ENCODE measurements around the gene CFAP221. TPM values are rescaled to one million over a fixed set of nuclear protein-coding genes. Genes with fewer than 3 reads are reported as not detected.

Gene CFAP221
- polyA plus RNA-seq, 1 donor (not counting 4 experiments of a cell fraction or from before 2014, with no cell fraction given), result not detected

- Histone ChIP-seq H3K27ac (ENCODE audit: control insufficient read depth, insufficient read depth, low read length) (no peak overlapping the region), H3K4me2 (ENCODE audit: control insufficient read depth, extremely low read depth, insufficient read depth, low read depth, low read length) (no peak overlapping the region), H3K36me3 (ENCODE audit: control insufficient read depth in 2 of 2, extremely low read depth in 1 of 2, insufficient read depth in 2 of 2, low read length in 2 of 2) (no peaks in the 10 kb centered on the region), H3K9me3 (ENCODE audit: control insufficient read depth, low read depth, low read length) (no peaks in the 10 kb centered on the region), H3K9ac (ENCODE audit: control insufficient read depth, extremely low read depth, insufficient read depth, low read length) (no peak overlapping the region), H3K9me1 (ENCODE audit: control insufficient read depth, extremely low read depth, insufficient read depth, low read length) (no peaks in the 10 kb centered on the region), H3K4me1 (ENCODE audit: control insufficient read depth, extremely low read depth, insufficient read depth, low read length) (no peaks in the 10 kb centered on the region), H3K4me3 (ENCODE audit: control insufficient read depth in 2 of 3, extremely low read depth in 1 of 3, insufficient read depth in 2 of 3, low read depth in 1 of 3, low read length in 3 of 3) (no peak overlapping the region), H3K27me3 (ENCODE audit: control insufficient read depth, extremely low read depth, insufficient read depth, low read length) (no peaks in the 10 kb centered on the region), H3K79me2 (ENCODE audit: control insufficient read depth, insufficient read depth, low read length) (no peaks in the 10 kb centered on the region), H4K20me1 (ENCODE audit: control insufficient read depth, extremely low read depth, insufficient read depth, low read length) (no peaks in the 10 kb centered on the region), H2AFZ (ENCODE audit: control insufficient read depth, low read length) (no peak overlapping the region)
- FAIRE-seq, result no peak
- dilution Hi-C loops (cut with MboI; ENCODE audit: extremely low pct_ligation_motif_present, low sequenced_read_pairs), result no loop called here
- DNase-seq (ENCODE audit: low read depth, low spot score), result no peak
- no peak for TF ChIP-seq CTCF (optimal IDR thresholded peaks at IDR 0.05 in 1 of 3, IDR thresholded peaks at IDR 0.05 in 1 of 3, conservative IDR thresholded peaks at IDR 0.05 in 1 of 3; ENCODE audit: extremely low read depth in 1 of 3, insufficient read depth in 2 of 3, low read length in 3 of 3)
- TF ChIP-seq EZH2 (IDR thresholded peaks at IDR 0.05; ENCODE audit: low read length), result no peak
Measured at GRCh38 chr2:119599384-119599783, 55.1 kb downstream of the CFAP221 start.

- Histone ChIP-seq H3K4me3 (ENCODE audit: control insufficient read depth in 2 of 3, extremely low read depth in 1 of 3, insufficient read depth in 2 of 3, low read depth in 1 of 3, low read length in 3 of 3) (no peak overlapping the region), H2AFZ (ENCODE audit: control insufficient read depth, low read length) (no peak overlapping the region), H3K4me2 (ENCODE audit: control insufficient read depth, extremely low read depth, insufficient read depth, low read depth, low read length) (no peak overlapping the region), H3K27me3 (ENCODE audit: control insufficient read depth, extremely low read depth, insufficient read depth, low read length) (peaks cover 5% of the 10 kb centered on the region), H3K79me2 (ENCODE audit: control insufficient read depth, insufficient read depth, low read length) (no peaks in the 10 kb centered on the region), H3K9me3 (ENCODE audit: control insufficient read depth, low read depth, low read length) (no peaks in the 10 kb centered on the region), H3K9ac (ENCODE audit: control insufficient read depth, extremely low read depth, insufficient read depth, low read length) (no peak overlapping the region), H4K20me1 (ENCODE audit: control insufficient read depth, extremely low read depth, insufficient read depth, low read length) (no peaks in the 10 kb centered on the region), H3K9me1 (ENCODE audit: control insufficient read depth, extremely low read depth, insufficient read depth, low read length) (no peaks in the 10 kb centered on the region), H3K27ac (ENCODE audit: control insufficient read depth, insufficient read depth, low read length) (no peak overlapping the region), H3K4me1 (ENCODE audit: control insufficient read depth, extremely low read depth, insufficient read depth, low read length) (no peaks in the 10 kb centered on the region), H3K36me3 (ENCODE audit: control insufficient read depth in 2 of 2, extremely low read depth in 1 of 2, insufficient read depth in 2 of 2, low read length in 2 of 2) (no peaks in the 10 kb centered on the region)
- TF ChIP-seq EZH2 (IDR thresholded peaks at IDR 0.05; ENCODE audit: low read length) (no peak), CTCF (optimal IDR thresholded peaks at IDR 0.05 in 1 of 3, IDR thresholded peaks at IDR 0.05 in 1 of 3, conservative IDR thresholded peaks at IDR 0.05 in 1 of 3; ENCODE audit: extremely low read depth in 1 of 3, insufficient read depth in 2 of 3, low read length in 3 of 3) (no peak)
- no peak for FAIRE-seq
- dilution Hi-C loops (cut with MboI; ENCODE audit: extremely low pct_ligation_motif_present, low sequenced_read_pairs), result no loop called here
- DNase-seq (ENCODE audit: low read depth, low spot score), result no peak
Measured at GRCh38 chr2:119605096-119605495, 60.8 kb downstream of the CFAP221 start.

All from keratinocyte (primary cell).